Activated CD4-positive, alpha-beta T cell treated with anti-CD3 and anti-CD28 coated beads, Interleukin-2, amount 50 U/mL, for 24 hours (primary cell): ENCODE results near the gene KCNJ14.
"Not testable (repeated sequence)": the region's sequence is repeated elsewhere in the genome, so short reads cannot be mapped to it uniquely, and the experiment has no call there.

Source experiments
- DNase-seq, 2 donors: peaks; one replicate each; pipeline ENCODE4 v3.0.0-alpha.2; 2020; ENCODE audit warnings: low read depth in 1 of 2, low spot score in 1 of 2

KCNJ14 gene

GRCh38 chr19:48486706-48487105, 31.3 kb downstream of the KCNJ14 start:
- not testable (repeated sequence) for DNase-seq

- DNase-seq, result no peak
Observed at GRCh38 chr19:48487544-48487943, 32.2 kb downstream of the KCNJ14 start.

- no peak for DNase-seq
Observed at GRCh38 chr19:48487948-48488347, 32.6 kb downstream of the KCNJ14 start.

- not testable (repeated sequence) for DNase-seq
Observed at GRCh38 chr19:48488478-48488877, 33.1 kb downstream of the KCNJ14 start.

GRCh38 chr19:48489608-48490216, 34.3 kb downstream of the KCNJ14 start:
- DNase-seq, result peak; percentile 69 to 70

GRCh38 chr19:48490981-48491792, 35.8 kb downstream of the KCNJ14 start:
- DNase-seq, result no peak

GRCh38 chr19:48491793-48492123, 36.4 kb downstream of the KCNJ14 start:
- no peak for DNase-seq

- DNase-seq, result peak; percentile 63 to 74
Observed at GRCh38 chr19:48492925-48493717, 37.7 kb downstream of the KCNJ14 start.

- DNase-seq, result no peak
Observed at GRCh38 chr19:48493718-48494401, 38.5 kb downstream of the KCNJ14 start.

- DNase-seq, result no peak
Observed at GRCh38 chr19:48495396-48495795, 40.0 kb downstream of the KCNJ14 start.

- no peak for DNase-seq
Observed at GRCh38 chr19:48496959-48497727, 41.8 kb downstream of the KCNJ14 start.

GRCh38 chr19:48497728-48498594, 42.6 kb downstream of the KCNJ14 start:
- no peak for DNase-seq

- DNase-seq, result no peak
Observed at GRCh38 chr19:48498595-48499311, 43.4 kb downstream of the KCNJ14 start.

GRCh38 chr19:48499316-48500090, 44.1 kb downstream of the KCNJ14 start:
- DNase-seq, result no peak

- DNase-seq, result no peak
Observed at GRCh38 chr19:48500830-48501493, 45.6 kb downstream of the KCNJ14 start.

GRCh38 chr19:48501494-48502349, 46.3 kb downstream of the KCNJ14 start:
- DNase-seq, result peak in 1 of 2 donors; percentile 40
